K562 (cell line): ENCODE measurements around the gene PRTFDC1. TPM values are rescaled to one million over a fixed set of nuclear protein-coding genes. Genes with fewer than 3 reads are reported as not detected.
A peak's percentile ranks its signal among the peaks of the same experiment; 100 is the strongest.

Source experiments
- CAMTA2 ChIP-seq: fragments of 250-450 bp; sonication (Bioruptor Pico); conservative IDR thresholded peaks from 2 replicates; pipeline ENCODE4 v1.5.1; 2022
- E2F6 ChIP-seq, 2 experiments: IDR thresholded peaks; 2 replicates each; pipeline ENCODE4 v1.6.1; 2011; ENCODE audit warnings: borderline replicate concordance in 1 of 2, control low read depth in 1 of 2, low read depth in 1 of 2, low read length in 1 of 2, mild to moderate bottlenecking in 1 of 2, mixed read lengths in 1 of 2, moderate library complexity in 1 of 2; ENCODE audit not compliant: insufficient read depth in 1 of 2, insufficient read length in 1 of 2, poor library complexity in 1 of 2, severe bottlenecking in 1 of 2; ENCODE audit errors: extremely low read depth in 1 of 2
- KLF10 ChIP-seq: fragments of 250-450 bp; sonication (Bioruptor Pico); IDR thresholded peaks from 2 replicates; pipeline ENCODE4 v1.6.1; 2021; ENCODE audit warnings: matching md5 sums
- MNT ChIP-seq, 2 experiments: fragments of 450-650 bp; conservative IDR thresholded peaks; 2 replicates each; pipeline ENCODE4 v1.6.1; 2017; ENCODE audit warnings: mild to moderate bottlenecking in 2 of 2, moderate library complexity in 2 of 2
- MYC ChIP-seq, 2 experiments: fragments of 250-450 bp in 1 of 2; sonication (Bioruptor Pico) in 1 of 2; IDR thresholded peaks; 2 replicates each; pipeline versions ENCODE4 v1.5.1 to v1.6.1; 2012 to 2021; ENCODE audit warnings: low read depth in 2 of 2, borderline replicate concordance in 1 of 2, improper control_type of control experiment in 1 of 2, low read length in 1 of 2, mild to moderate bottlenecking in 1 of 2, moderate library complexity in 1 of 2
- NR3C1 ChIP-seq: sonication (generic); formaldehyde crosslinking; IDR thresholded peaks from 2 replicates; pipeline ENCODE4 v1.8.1; 2022; ENCODE audit warnings: missing genetic modification reagents
- PBX2 ChIP-seq, 2 experiments: IDR thresholded peaks in 1 of 2; conservative IDR thresholded peaks in 1 of 2; 2 replicates each; pipeline ENCODE4 v1.6.1; 2016; ENCODE audit warnings: low read depth in 2 of 2, mild to moderate bottlenecking in 1 of 2, missing compliant biosample characterization in 1 of 2, missing genetic modification characterization in 1 of 2, moderate library complexity in 1 of 2
- RHOXF2B ChIP-seq: fragments of 250-450 bp; sonication (Bioruptor Pico); conservative IDR thresholded peaks from 2 replicates; pipeline ENCODE4 v1.5.1; 2021
- TCF7 ChIP-seq: sonication (generic); IDR thresholded peaks from 2 replicates; pipeline ENCODE4 v1.6.1; 2016; ENCODE audit warnings: antibody characterized with exemption, borderline replicate concordance
- TSC22D4 ChIP-seq: fragments of 450-650 bp; IDR thresholded peaks from 2 replicates; pipeline ENCODE4 v1.6.1; 2016; ENCODE audit warnings: missing genetic modification characterization, missing biosample characterization, control low read depth
- ZNF318 ChIP-seq, 2 experiments: fragments of 450-650 bp; IDR thresholded peaks; 2 replicates each; pipeline ENCODE4 v1.6.1; 2016; ENCODE audit warnings: mild to moderate bottlenecking in 2 of 2, borderline replicate concordance in 1 of 2, low read depth in 1 of 2, moderate library complexity in 1 of 2
- polyA plus RNA-seq, 8 experiments: library from polyadenylated mRNA; depleted of rRNA in 4 of 8; stranded (reverse) in 5 of 8; unstranded in 3 of 8; fragments of >200 nt; fragmentation: Nextera tagmentation in 2 of 8; fragmentation: Illumina TruSeq in 1 of 8; extraction: Ambion mirVana in 2 of 8; extraction: Trizol in 1 of 8; gene quantifications; 2 replicates each; pipeline versions ENCODE4 v1.2.1 to v1.2.3, GENCODE V29; 2011 to 2014; ENCODE audit warnings: inconsistent platforms in 1 of 8, missing spikeins in 1 of 8
- total RNA-seq, 7 experiments: library from RNA; depleted of rRNA in 6 of 7; stranded (reverse); fragments of >200 nt in 6 of 7; fragmentation: Illumina TruSeq in 2 of 7; extraction: Trizol in 2 of 7; gene quantifications; 2 replicates each; pipeline versions ENCODE4 v1.2.1 to v1.2.3, GENCODE V29; 2011 to 2021; ENCODE audit warnings: low replicate concordance in 1 of 7

The PRTFDC1 gene
- total and polyA plus RNA-seq, 9 of the 15 experiments (the other 6 are each of a cell fraction or from before 2014, with no cell fraction given): 7.0 to 27.6 (median 10.0) TPM

GRCh38 chr10:24944512-24945255 is 7.7 kb downstream of the PRTFDC1 start (continued):
- no peak for TF ChIP-seq ZNF318 (IDR thresholded peaks at IDR 0.05; ENCODE audit: borderline replicate concordance in 1 of 2, low read depth in 1 of 2)
- TF ChIP-seq TSC22D4 (tag): no peak
- TF ChIP-seq TCF7: peak; percentile 86
- peak in 1 of 2 experiments; percentile 49 for TF ChIP-seq E2F6 (IDR thresholded peaks at IDR 0.05; ENCODE audit: borderline replicate concordance in 1 of 2, extremely low read depth in 1 of 2, insufficient read depth in 1 of 2, insufficient read length in 1 of 2, low read depth in 1 of 2, low read length in 1 of 2, poor library complexity in 1 of 2, severe bottlenecking in 1 of 2)
- no peak for TF ChIP-seq KLF10 (CRISPR knock-in tag)
- TF ChIP-seq CAMTA2 (CRISPR knock-in tag): no peak
- TF ChIP-seq MNT (conservative IDR thresholded peaks at IDR 0.05): 0 out of 4 replicates have a peak, but pooled peaks of 1 of the 2 experiments have one; percentile 15
- no peak for TF ChIP-seq NR3C1 (CRISPR knock-in tag)
- TF ChIP-seq MYC (IDR thresholded peaks at IDR 0.05; ENCODE audit: low read depth, low read length): peak; percentile 18; the same call in 1 of the 2 replicates
- TF ChIP-seq MYC (CRISPR knock-in tag; IDR thresholded peaks at IDR 0.05; ENCODE audit: borderline replicate concordance, low read depth): no peak
- no peak for TF ChIP-seq PBX2 (CRISPR knock-in tag; IDR thresholded peaks at IDR 0.05; ENCODE audit: low read depth)
- peak; percentile 81 for TF ChIP-seq PBX2 (tag; conservative IDR thresholded peaks at IDR 0.05; ENCODE audit: low read depth)
- TF ChIP-seq RHOXF2B: no peak
